Activated T-cell treated with anti-CD3 and anti-CD28 coated beads for 4 hours (primary cell): ENCODE measurements around the gene ZDHHC1.

Experiments
- DNase-seq: peaks from one replicate; pipeline ENCODE4 v3.0.0-alpha.2; 2020

The ZDHHC1 gene

GRCh38 chr16:67350324-67350723, 66.0 kb downstream of the ZDHHC1 start:
- no peak for DNase-seq

GRCh38 chr16:67349172-67349571, 67.1 kb downstream of the ZDHHC1 start:
- DNase-seq = no peak

GRCh38 chr16:67346341-67346740, 69.9 kb downstream of the ZDHHC1 start:
- DNase-seq = no peak

- DNase-seq = no peak
Observed at GRCh38 chr16:67345401-67345800, 70.9 kb downstream of the ZDHHC1 start.
